Measurements from ENCODE around the gene DDAH1. TPM values are rescaled to one million over a fixed set of nuclear protein-coding genes. Genes with fewer than 3 reads are reported as not detected.

DDAH1 gene
- total and polyA plus RNA-seq, 4 donors: 25.8 to 42.7 (median 31.7) TPM

DNA sequence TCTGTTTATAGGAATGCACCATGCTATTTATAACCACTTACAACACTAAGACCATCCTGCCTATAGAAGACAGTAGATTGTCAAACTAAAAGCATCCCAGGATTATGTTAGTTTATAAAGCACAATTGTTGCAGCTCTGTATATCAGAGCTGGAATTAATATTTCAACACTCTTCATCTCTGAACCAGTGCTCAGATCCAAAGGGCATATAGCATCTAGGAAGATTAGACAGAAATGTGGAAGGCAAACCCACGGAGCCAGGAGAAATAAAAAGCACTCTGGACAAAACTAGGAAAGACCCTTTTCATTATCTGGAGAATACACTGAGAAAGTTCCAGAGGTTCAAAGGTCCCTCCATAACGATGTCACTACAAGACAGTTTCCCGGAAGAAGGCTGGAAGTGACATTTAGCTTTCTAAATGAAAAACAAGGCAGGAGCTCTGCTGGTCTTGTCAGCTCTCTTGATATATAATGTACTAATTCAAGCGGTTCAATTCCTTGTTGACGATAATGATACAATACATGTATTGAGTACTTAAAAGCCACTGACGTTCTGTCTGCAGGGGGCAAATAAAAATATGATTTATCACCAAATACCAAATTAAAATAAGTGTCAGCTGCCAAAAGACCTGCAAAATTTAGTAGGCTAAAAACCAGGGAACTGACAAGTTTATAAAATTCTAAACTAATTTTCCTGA, 96.7 kb downstream of the DDAH1 start:
- H3K27me3 ChIP-seq (ENCODE audit: control insufficient read depth in 4 of 4, insufficient read depth in 4 of 4, low read length in 3 of 4): no peaks in the 10 kb centered on the region
- H3K4me3 ChIP-seq (ENCODE audit: low read depth in 1 of 3, low read length in 3 of 3): no peak overlapping the region
- no peak for DNase-seq (ENCODE audit: low spot score)
- H3K36me3 ChIP-seq (ENCODE audit: control insufficient read depth in 4 of 4, insufficient read depth in 3 of 4, low read depth in 1 of 4, low read length in 3 of 4): no peaks in the 10 kb centered on the region
- H3K4me1 ChIP-seq (ENCODE audit: control insufficient read depth in 4 of 4, insufficient read depth in 4 of 4, low read length in 3 of 4): peaks cover 10 to 25% (median 13%) of the 10 kb centered on the region in 4 donors
- no peaks in the 10 kb centered on the region for H3K9me3 ChIP-seq (ENCODE audit: control insufficient read depth in 4 of 4, low read length in 3 of 4)
- no peak overlapping the region for H3K9ac ChIP-seq (ENCODE audit: low read depth in 1 of 2, low read length in 2 of 2)
- 53% methylated on average over 6 of the region's 6 CpGs for WGBS
- peak overlapping the region in 1 of 2 donors; percentile 9 for H3K27ac ChIP-seq (ENCODE audit: low read depth in 1 of 2, low read length in 2 of 2)
- TF ChIP-seq, protein P1, sequence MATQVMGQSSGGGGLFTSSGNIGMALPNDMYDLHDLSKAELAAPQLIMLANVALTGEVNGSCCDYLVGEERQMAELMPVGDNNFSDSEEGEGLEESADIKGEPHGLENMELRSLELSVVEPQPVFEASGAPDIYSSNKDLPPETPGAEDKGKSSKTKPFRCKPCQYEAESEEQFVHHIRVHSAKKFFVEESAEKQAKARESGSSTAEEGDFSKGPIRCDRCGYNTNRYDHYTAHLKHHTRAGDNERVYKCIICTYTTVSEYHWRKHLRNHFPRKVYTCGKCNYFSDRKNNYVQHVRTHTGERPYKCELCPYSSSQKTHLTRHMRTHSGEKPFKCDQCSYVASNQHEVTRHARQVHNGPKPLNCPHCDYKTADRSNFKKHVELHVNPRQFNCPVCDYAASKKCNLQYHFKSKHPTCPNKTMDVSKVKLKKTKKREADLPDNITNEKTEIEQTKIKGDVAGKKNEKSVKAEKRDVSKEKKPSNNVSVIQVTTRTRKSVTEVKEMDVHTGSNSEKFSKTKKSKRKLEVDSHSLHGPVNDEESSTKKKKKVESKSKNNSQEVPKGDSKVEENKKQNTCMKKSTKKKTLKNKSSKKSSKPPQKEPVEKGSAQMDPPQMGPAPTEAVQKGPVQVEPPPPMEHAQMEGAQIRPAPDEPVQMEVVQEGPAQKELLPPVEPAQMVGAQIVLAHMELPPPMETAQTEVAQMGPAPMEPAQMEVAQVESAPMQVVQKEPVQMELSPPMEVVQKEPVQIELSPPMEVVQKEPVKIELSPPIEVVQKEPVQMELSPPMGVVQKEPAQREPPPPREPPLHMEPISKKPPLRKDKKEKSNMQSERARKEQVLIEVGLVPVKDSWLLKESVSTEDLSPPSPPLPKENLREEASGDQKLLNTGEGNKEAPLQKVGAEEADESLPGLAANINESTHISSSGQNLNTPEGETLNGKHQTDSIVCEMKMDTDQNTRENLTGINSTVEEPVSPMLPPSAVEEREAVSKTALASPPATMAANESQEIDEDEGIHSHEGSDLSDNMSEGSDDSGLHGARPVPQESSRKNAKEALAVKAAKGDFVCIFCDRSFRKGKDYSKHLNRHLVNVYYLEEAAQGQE (IDR thresholded peaks at IDR 0.05): no peak
- TF ChIP-seq, protein P2, sequence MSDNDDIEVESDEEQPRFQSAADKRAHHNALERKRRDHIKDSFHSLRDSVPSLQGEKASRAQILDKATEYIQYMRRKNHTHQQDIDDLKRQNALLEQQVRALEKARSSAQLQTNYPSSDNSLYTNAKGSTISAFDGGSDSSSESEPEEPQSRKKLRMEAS (IDR thresholded peaks at IDR 0.05): no peak
- TF ChIP-seq RXRA (IDR thresholded peaks at IDR 0.05) (peak in 1 of 2 donors; percentile 10), FOXA1 (IDR thresholded peaks at IDR 0.05) (no peak), GABPA (IDR thresholded peaks at IDR 0.05 in 1 of 2, conservative IDR thresholded peaks at IDR 0.05 in 1 of 2) (no peak), SP1 (IDR thresholded peaks at IDR 0.05) (peak; percentile 6), HNF4G (IDR thresholded peaks at IDR 0.05) (peak; percentile 27), HNF4A (conservative IDR thresholded peaks at IDR 0.05) (peak; percentile 79 to 84), JUND (IDR thresholded peaks at IDR 0.05) (no peak), CTCF (IDR thresholded peaks at IDR 0.05; ENCODE audit: low read depth, low read length, missing input control) (no peak), YY1 (IDR thresholded peaks at IDR 0.05) (no peak)

DNA sequence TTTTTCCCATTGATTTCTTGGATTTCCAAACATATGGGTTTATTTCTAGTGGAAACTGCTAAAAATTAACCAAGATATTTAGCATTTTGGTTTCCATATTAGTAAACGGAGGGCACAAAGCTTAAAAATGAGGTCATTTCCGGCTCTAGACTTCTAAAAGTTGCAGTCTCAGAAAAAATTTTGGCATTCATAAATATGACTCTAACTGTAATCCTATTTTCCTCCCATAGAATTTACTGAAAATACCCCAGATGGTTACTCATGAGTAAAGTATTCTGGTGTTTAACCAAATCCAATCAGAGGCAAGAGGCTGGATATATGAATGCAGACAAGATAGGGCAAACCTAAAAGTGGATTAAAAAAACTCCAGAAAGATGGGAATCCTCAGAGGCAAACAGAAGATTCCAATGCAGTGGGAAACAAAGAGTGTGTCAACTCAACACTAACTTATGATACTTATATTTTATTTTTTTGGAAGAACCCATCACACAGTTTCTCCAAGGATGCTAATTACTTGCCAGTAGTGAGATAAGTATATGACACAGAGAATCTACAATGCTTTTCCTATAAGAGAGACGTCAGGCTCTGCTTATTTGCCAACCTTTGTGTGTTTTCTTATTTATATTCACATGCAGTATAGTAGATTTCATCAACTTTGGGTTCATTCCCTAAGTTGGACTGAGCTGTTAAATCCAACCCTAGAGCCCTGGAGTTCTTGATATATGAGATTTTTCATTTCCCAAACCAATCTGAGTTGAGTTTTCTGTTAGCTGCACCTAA, 98.4 kb downstream of the DDAH1 start:
- Histone ChIP-seq H3K4me3 (ENCODE audit: low read depth in 1 of 3, low read length in 3 of 3) (no peak overlapping the region), H3K27ac (ENCODE audit: low read depth in 1 of 2, low read length in 2 of 2) (no peak overlapping the region), H3K36me3 (ENCODE audit: control insufficient read depth in 4 of 4, insufficient read depth in 3 of 4, low read depth in 1 of 4, low read length in 3 of 4) (no peaks in the 10 kb centered on the region), H3K9me3 (ENCODE audit: control insufficient read depth in 4 of 4, low read length in 3 of 4) (no peaks in the 10 kb centered on the region), H3K27me3 (ENCODE audit: control insufficient read depth in 4 of 4, insufficient read depth in 4 of 4, low read length in 3 of 4) (no peaks in the 10 kb centered on the region), H3K4me1 (ENCODE audit: control insufficient read depth in 4 of 4, insufficient read depth in 4 of 4, low read length in 3 of 4) (peaks cover 5 to 16% (median 11%) of the 10 kb centered on the region in 4 donors), H3K9ac (ENCODE audit: low read depth in 1 of 2, low read length in 2 of 2) (no peak overlapping the region)
- WGBS: 75% methylated on average over 3 of the region's 3 CpGs
- TF ChIP-seq JUND (IDR thresholded peaks at IDR 0.05) (peak in 1 of 2 donors; percentile 12), GABPA (IDR thresholded peaks at IDR 0.05 in 1 of 2, conservative IDR thresholded peaks at IDR 0.05 in 1 of 2) (no peak), HNF4A (conservative IDR thresholded peaks at IDR 0.05) (no peak)
- DNase-seq (ENCODE audit: low spot score): no peak
